Stimulated activated CD8-positive, alpha-beta memory T cell treated with anti-CD3 and anti-CD28 coated beads, Interleukin-15, amount 100 ng/mL, for 1 hour (primary cell): ENCODE results near the gene GPC4.

Experiments
- DNase-seq: peaks from one replicate; pipeline ENCODE4 v3.0.0-alpha.2; 2020; ENCODE audit warnings: low read depth

Gene GPC4

DNA sequence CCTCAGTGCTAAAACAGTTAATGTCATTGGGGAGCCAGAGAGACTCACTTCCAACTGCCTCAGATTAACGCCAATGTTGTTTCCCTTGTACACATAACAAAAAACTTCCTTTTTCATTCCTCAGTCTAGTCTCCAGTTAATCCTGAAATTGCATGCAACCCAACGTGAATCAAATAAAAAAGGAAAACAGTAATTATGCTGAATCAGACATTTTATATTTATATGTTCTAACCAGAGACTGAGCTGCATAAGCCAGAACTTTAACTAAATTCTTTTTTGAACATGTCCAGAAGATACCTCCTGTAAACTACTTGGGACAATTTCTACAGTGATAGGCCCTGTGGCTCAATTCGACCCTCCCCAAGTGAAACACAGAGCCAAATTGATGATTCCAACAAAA lies 4.7 kb downstream of the GPC4 start:
- DNase-seq: no peak

GRCh38 chrX:133405498-133406185 lies 9.6 kb downstream of the GPC4 start:
- DNase-seq: no peak

GRCh38 chrX:133403984-133404383 lies 11.3 kb downstream of the GPC4 start:
- DNase-seq: no peak

- DNase-seq: no peak
These were observed 12.3 kb downstream of the GPC4 start for GRCh38 chrX:133402830-133403625.

GRCh38 chrX:133402042-133402453 lies 13.2 kb downstream of the GPC4 start:
- no peak for DNase-seq

- no peak for DNase-seq
These were observed 13.8 kb downstream of the GPC4 start for GRCh38 chrX:133401536-133401935.

- DNase-seq: no peak
These were observed 15.9 kb downstream of the GPC4 start for GRCh38 chrX:133399411-133399810.

DNA sequence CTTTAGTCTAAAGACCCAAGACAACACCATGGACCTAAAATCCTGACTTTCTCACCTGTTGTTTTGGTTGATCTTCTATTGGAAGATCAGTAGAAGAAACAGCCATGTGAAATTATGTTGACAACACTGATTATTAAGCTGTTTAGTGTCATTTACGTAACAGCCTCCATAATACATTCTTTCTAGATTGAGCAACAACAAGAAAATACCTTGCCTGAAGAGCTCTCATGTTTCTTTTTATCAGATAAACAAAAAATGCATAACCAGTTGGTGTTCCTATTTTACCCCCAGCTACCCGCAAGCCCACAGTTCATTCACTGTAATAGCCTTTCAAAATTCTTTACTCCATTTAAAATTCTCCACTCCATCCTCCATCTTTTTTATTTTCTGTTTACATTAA lies 20.5 kb downstream of the GPC4 start:
- no peak for DNase-seq

GRCh38 chrX:133392671-133393070 lies 22.6 kb downstream of the GPC4 start:
- DNase-seq: no peak

DNA sequence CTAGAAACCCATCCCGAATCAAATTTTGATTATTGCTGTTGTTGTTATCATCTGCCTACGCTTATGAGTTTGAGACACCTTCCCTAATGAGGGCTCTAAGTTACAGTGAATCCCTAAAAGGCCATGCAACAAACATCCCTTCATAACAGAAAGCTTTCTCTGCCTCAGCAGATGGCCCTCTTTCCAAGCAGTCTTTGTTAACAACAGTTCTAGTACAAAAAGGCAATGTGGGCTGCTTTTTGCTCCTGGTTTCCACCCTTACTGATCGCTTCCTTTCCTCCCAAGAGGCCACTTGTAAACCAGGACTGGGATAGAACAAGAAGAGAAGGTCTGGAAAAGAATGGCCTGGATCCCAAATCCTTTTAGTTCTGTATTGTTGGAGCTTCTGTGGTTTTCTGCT lies 24.2 kb downstream of the GPC4 start:
- DNase-seq: no peak

GRCh38 chrX:133390676-133391075 lies 24.6 kb downstream of the GPC4 start:
- no peak for DNase-seq

GRCh38 chrX:133389975-133390374 lies 25.3 kb downstream of the GPC4 start:
- DNase-seq: no peak

DNA sequence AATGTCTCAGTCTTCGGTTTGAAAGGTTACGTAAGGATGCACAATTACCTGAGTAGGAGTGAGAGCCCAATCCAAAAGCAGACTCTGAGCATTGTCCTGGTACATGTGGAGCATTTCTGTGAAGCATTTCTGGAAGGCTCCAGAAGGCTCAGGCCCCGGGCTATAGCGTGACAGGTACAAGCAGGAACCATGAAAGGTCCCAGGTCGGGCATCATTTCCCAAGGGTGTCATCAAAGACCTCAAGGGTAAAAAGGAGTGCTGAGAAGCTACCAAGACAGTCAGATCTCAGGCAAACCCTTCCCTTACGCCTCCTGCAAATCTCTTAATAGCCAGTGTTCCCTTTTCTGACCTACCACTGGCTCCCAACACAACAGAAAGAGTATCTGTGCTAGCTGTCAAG lies 30.8 kb downstream of the GPC4 start:
- DNase-seq: no peak

GRCh38 chrX:133380711-133381619 lies 34.3 kb downstream of the GPC4 start:
- DNase-seq: no peak

- DNase-seq: no peak
These were observed 38.9 kb downstream of the GPC4 start for GRCh38 chrX:133376422-133376821.

DNA sequence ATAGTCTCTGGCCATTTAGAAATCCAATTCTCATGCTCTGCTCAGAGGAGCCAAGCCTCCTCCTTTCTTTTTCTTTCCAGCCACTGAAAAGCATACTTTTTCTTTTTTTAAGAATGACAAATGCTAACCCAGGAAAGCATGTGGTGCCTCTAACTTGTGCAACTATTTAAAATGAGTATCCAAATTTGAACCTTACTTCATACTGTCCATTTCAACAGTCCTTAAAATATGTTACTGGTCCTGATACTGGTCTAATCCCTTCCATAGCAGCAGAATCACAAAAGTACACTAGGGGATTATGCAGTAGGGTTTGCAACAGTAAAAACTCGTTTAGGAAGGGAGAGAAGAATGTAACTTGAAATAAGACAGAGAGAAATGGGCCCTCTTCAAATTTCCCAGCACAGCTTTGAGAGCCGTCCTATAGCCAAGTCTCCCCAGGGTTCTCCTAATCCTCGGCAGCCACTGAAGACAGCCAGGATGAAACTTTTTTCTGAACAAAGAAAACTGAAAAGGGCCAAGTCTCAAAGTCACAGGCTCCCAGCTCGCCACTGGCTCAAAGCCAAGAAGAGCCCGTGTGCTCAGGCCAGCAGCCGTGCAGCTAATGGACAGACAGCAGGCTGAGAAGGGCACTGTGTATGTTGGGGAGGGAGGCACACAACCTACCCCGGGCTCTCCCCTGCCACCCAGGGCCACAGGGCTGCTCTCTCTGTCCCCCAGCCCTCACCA lies 39.5 kb downstream of the GPC4 start:
- DNase-seq: no peak

DNA sequence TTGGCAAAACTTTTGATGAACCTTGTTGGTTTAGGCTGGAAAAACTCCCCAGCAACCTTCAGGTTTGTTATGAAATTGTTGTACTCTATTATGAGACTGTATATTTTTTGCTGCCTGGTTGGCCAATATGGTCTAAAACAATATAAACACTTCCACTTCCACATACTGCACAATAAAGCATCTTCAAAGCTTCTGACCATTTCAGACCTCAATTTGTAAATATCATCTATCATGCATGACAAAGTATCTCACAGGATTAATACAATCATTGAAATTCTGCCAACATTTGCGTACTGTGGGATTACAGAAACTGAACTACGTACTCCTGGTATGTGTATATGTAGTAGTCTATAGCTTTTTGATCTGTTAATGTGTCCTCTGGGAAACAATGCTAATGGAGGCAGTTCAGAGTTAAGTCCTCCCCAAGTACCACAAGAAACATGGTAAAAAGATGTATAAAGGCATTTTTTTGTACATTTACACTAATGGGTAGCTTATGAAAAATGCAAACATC lies 40.4 kb downstream of the GPC4 start:
- DNase-seq: no peak

DNA sequence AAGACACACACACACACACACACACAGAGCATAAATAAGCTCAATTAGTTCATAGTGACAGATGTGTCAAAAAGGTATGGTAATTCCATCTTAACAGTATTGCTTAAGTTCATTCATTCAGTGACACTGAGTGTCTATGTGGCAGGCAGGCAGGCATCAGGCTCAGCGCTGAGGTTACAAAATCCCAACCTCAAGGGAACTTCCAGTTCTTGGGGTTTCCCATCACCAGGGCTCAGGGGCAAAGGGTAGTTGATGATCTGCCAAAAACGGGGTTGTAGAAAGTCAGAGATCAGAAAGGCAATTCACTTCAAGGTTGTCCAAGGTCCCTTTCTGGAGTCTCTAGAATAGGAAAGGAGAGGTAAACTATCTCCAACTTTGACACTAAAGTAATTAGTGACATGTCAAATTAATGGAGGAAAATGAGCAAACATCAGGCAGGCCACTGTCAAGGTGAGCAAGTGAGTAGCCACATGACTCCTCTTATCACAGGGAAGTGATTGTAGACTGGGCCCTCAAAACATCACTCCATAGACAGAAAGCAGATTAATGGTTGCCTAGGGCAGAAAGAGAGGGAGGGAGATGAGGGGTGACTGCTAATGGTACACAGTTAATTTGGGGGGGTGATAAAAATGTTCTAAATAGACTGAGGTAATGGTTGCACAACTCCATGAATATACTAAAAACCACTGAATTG lies 41.8 kb downstream of the GPC4 start:
- DNase-seq: no peak

GRCh38 chrX:133370696-133371275 lies 44.5 kb downstream of the GPC4 start:
- no peak for DNase-seq

DNA sequence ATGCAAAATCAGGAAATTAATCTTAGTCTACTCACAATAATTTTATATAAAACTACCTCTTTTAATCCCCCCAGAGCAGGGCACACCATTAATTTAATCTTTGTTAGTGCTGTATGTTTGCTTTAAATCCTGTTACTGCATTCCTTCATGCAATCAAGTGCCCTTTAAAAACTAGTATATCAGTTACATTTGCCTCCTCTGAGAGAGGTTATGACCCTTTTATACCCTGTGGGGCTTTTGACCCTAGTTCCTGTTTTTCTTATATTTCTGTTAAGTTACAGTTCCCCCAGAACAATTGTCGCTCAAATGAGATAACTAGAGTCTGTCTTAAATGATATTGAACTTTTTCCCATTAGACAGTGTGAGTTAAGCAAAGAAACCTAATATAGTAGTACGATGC lies 46.2 kb downstream of the GPC4 start:
- DNase-seq: no peak

DNA sequence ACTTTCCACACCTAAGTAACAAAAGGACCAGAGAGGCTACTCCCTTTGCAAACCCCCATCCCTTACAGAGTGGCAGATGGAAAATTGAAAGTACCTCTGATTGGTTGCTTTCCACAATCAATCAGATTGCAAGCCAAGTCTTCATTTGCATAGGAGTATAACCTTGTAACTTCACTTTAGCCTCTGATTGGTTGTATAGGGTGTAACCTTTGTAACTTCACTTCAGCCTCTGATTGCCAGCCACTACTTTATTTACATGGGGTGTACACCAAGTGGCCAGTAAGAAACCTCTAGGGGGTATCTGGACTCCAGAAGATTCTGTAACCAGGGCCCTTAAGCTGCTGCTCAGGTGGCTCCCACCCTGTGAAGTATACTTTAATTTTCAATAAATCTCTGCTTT lies 48.6 kb downstream of the GPC4 start:
- no peak for DNase-seq
